NCI-H2171 treated with DMSO at 0.1 percent for 48 hours (cell line): Measurements from ENCODE around the gene AQP6.

Source experiments
- DNase-seq: peaks from one replicate; lab custom pipeline; 2025; lab: John Stamatoyannopoulos, UW

The AQP6 gene

GRCh38 chr12:49972641-49973360 lies at the start of gene AQP6:
TSS of gene AQP6 (plus strand) at chr12:49972947. CDS start at chr12:49973174, 227 bp downstream.
- no peak for DNase-seq

- no peak for DNase-seq
Observed at GRCh38 chr12:49923035-49923644, 49.6 kb upstream of the AQP6 start.

GRCh38 chr12:49923880-49924556 lies 48.7 kb upstream of the AQP6 start:
- no peak for DNase-seq

- no peak for DNase-seq
Observed at GRCh38 chr12:49924628-49925246, 48.0 kb upstream of the AQP6 start.

GRCh38 chr12:49925433-49926204 lies 47.1 kb upstream of the AQP6 start:
- no peak for DNase-seq

GRCh38 chr12:49928471-49928870 lies 44.3 kb upstream of the AQP6 start:
- DNase-seq = no peak

- DNase-seq = no peak
Observed at GRCh38 chr12:49929581-49929980, 43.2 kb upstream of the AQP6 start.

- no peak for DNase-seq
Observed at GRCh38 chr12:49930515-49931288, 42.0 kb upstream of the AQP6 start.

GRCh38 chr12:49932023-49932422 lies 40.7 kb upstream of the AQP6 start:
- no peak for DNase-seq

- no peak for DNase-seq
Observed at GRCh38 chr12:49932533-49933130, 40.1 kb upstream of the AQP6 start.

- peak; percentile 68 for DNase-seq
Observed at GRCh38 chr12:49933796-49934195, 39.0 kb upstream of the AQP6 start.

GRCh38 chr12:49934505-49934904 lies 38.2 kb upstream of the AQP6 start:
- no peak for DNase-seq

- no peak for DNase-seq
Observed at GRCh38 chr12:49936925-49937324, 35.8 kb upstream of the AQP6 start.

GRCh38 chr12:49937639-49938300 lies 35.0 kb upstream of the AQP6 start:
- no peak for DNase-seq

GRCh38 chr12:49939307-49939706 lies 33.4 kb upstream of the AQP6 start:
- DNase-seq = no peak

- DNase-seq = no peak
Observed at GRCh38 chr12:49939707-49940106, 33.0 kb upstream of the AQP6 start.

GRCh38 chr12:49941556-49942511 lies 30.9 kb upstream of the AQP6 start:
- DNase-seq = peak; percentile 79

- no peak for DNase-seq
Observed at GRCh38 chr12:49942512-49942893, 30.2 kb upstream of the AQP6 start.
